Activated CD8-positive, alpha-beta memory T cell treated with anti-CD3 and anti-CD28 coated beads for 36 hours (primary cell): ENCODE results near the gene REPS1. TPM values are rescaled to one million over a fixed set of nuclear protein-coding genes. Genes with fewer than 3 reads are reported as not detected.
"Not testable (repeated sequence)": the region's sequence is repeated elsewhere in the genome, so short reads cannot be mapped to it uniquely, and the experiment has no call there.

Experiments
- CTCF ChIA-PET: fragments of 350-600 bp; sonication (Branson Sonifier 250); formaldehyde crosslinking; loops from one replicate; lab custom pipeline; 2021; ENCODE audit warnings: antibody characterized with exemption; lab: Charles Lee
- POLR2A ChIA-PET: fragments of 350-600 bp; sonication (Branson Sonifier 250); formaldehyde crosslinking; loops from one replicate; lab custom pipeline; 2021; ENCODE audit warnings: antibody characterized with exemption; lab: Charles Lee
- total RNA-seq, 2 experiments: library from RNA; stranded (reverse); gene quantifications; one replicate each; pipeline ENCODE4 v1.2.3, GENCODE V29; 2021

REPS1 gene
- total RNA-seq, 2 experiments from 2014 or later, result 72.2 to 73.9 TPM

- POLR2A ChIA-PET, result no interaction called here
- CTCF ChIA-PET, result interaction anchor here (0.6 kb wide), 1 partner anchor 53 kb away, joined by 3 read pairs; no protein-coding TSS in a partner anchor
These were observed 20.1 kb upstream of the REPS1 start for GRCh38 chr6:139008117-139008516.

- ChIA-PET CTCF (interaction anchor here (0.6 kb wide), 1 partner anchor 52 kb away, joined by 3 read pairs; no protein-coding TSS in a partner anchor), POLR2A (no interaction called here)
These were observed 19.4 kb upstream of the REPS1 start for GRCh38 chr6:139007428-139007827.

GRCh38 chr6:139006477-139006876 is 18.4 kb upstream of the REPS1 start:
- POLR2A ChIA-PET, result no interaction called here
- CTCF ChIA-PET, result no interaction called here

GRCh38 chr6:139003751-139004150 is 15.7 kb upstream of the REPS1 start:
- ChIA-PET POLR2A (no interaction called here), CTCF (no interaction called here)

GRCh38 chr6:138999949-139000725 is 12.1 kb upstream of the REPS1 start:
- POLR2A ChIA-PET, result no interaction called here
- CTCF ChIA-PET, result no interaction called here

GRCh38 chr6:138997136-138997535 is 9.1 kb upstream of the REPS1 start:
- POLR2A ChIA-PET, result no interaction called here
- CTCF ChIA-PET, result no interaction called here

GRCh38 chr6:138996524-138996923 is 8.5 kb upstream of the REPS1 start:
- ChIA-PET CTCF (no interaction called here), POLR2A (no interaction called here)

GRCh38 chr6:138993410-138993809 is 5.4 kb upstream of the REPS1 start:
- CTCF ChIA-PET, POLR2A ChIA-PET: not testable (repeated sequence)

DNA sequence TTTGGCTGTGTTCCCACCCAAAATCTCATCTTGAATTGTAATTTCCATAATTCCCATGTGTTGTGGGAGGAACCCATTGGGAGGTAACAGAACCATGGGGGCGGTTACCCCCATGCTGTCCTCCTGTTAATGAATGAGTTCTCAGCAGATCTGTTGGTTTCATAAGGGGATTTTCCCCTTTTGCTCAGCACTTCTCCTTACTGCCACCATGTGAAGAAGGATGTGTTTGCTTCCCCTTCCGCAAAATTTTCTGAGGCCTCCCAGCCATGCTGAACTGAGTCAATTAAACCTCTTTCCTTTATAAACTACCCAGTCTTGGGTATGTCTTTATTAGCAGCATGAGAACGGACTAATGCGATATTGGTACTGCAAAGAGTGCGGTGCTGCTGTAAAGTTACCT is 4.9 kb upstream of the REPS1 start:
- CTCF ChIA-PET, POLR2A ChIA-PET: not testable (repeated sequence)

- CTCF ChIA-PET, result no interaction called here
- POLR2A ChIA-PET, result no interaction called here
These were observed 3.2 kb upstream of the REPS1 start for GRCh38 chr6:138991206-138991605.

DNA sequence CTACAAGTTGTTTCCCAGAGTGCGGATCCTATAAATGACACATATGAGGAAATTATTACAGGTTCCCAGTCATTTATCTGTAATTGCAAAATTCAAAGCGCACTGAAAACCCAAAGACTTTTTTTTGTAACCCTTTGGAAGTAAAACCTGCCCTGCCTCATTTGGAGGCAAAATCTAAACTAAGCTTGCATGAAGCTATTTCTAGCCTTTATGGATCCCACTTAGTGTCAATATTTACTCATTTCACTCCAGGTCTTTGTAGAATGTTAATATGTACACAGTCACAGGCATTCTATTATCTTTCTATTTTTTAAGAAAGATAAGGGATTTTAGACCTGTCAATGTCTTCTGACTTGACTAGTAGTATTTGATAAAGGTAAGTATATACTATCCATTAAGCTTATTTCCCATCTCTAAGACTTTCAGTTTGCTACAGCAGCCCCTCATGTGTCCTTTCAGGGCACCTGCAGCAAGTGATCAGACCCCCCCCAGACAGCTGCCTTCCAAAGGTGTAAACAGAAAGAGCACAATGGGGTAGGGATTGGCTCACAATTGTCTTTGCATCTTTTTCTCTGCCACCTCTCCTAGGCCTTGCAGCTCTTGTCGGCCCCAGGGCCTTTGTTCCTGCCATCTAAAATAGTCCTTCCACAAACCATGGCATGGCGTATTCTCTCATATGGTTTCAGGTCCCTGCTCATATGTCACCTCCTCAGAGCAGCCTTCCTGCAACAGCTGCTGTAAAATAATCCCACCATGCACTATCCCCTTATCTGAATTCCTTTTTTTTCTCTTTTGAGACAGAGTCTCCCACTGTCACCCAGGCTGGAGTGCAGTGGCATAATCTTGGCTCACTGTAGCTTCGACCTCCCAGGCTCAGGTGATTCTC is 1.3 kb upstream of the REPS1 start:
- POLR2A ChIA-PET, result no interaction called here

DNA sequence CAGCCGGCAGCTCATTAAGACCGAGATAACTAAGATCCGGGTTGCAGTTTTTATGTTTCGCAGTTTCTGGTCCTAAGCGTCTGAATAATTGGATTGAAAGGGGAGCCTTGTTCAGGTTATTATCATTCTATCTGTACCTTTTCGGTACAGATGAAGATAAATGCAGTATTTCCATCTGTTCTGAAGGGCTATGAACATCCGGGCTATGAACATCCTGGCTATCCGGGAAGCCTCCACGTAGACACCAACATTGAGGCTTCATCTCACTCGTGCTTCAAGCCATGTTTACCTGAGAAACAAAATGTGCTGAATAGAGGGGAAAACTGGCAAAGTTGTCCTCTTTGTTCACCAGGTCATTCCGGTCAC is 399 bp upstream of the REPS1 start:
- POLR2A ChIA-PET, result no interaction called here
- CTCF ChIA-PET, result interaction anchor here (0.5 to 1.3 kb wide), 6 partner anchors 19 to 873 kb away, joined by 3 read pairs; no protein-coding TSS in a partner anchor

More for the DNA sequence above, 1.3 kb upstream of the REPS1 start:
- CTCF ChIA-PET, result interaction anchor here (0.6 to 1.5 kb wide), 7 partner anchors 13 to 261 kb away, joined by 3 read pairs; no protein-coding TSS in a partner anchor

- ChIA-PET CTCF (interaction anchor here (0.7 to 1.3 kb wide), 2 partner anchors 41 to 42 kb away, joined by 3 read pairs; no protein-coding TSS in a partner anchor), POLR2A (interaction anchor here (0.6 to 0.8 kb wide), 4 partner anchors 40 to 214 kb away, joined by 3 to 4 read pairs (median 4); partner anchors contain the start of gene ABRACL)
These were observed 892 bp downstream of the REPS1 start for GRCh38 chr6:138987080-138987642.

- ChIA-PET POLR2A (no interaction called here), CTCF (interaction anchor here (0.6 to 1.3 kb wide), 2 partner anchors 41 to 225 kb away, joined by 3 to 4 read pairs; no protein-coding TSS in a partner anchor)
These were observed 1.5 kb downstream of the REPS1 start for GRCh38 chr6:138986578-138986977.

GRCh38 chr6:138981416-138981815 is 6.6 kb downstream of the REPS1 start:
- ChIA-PET POLR2A (no interaction called here), CTCF (no interaction called here)

DNA sequence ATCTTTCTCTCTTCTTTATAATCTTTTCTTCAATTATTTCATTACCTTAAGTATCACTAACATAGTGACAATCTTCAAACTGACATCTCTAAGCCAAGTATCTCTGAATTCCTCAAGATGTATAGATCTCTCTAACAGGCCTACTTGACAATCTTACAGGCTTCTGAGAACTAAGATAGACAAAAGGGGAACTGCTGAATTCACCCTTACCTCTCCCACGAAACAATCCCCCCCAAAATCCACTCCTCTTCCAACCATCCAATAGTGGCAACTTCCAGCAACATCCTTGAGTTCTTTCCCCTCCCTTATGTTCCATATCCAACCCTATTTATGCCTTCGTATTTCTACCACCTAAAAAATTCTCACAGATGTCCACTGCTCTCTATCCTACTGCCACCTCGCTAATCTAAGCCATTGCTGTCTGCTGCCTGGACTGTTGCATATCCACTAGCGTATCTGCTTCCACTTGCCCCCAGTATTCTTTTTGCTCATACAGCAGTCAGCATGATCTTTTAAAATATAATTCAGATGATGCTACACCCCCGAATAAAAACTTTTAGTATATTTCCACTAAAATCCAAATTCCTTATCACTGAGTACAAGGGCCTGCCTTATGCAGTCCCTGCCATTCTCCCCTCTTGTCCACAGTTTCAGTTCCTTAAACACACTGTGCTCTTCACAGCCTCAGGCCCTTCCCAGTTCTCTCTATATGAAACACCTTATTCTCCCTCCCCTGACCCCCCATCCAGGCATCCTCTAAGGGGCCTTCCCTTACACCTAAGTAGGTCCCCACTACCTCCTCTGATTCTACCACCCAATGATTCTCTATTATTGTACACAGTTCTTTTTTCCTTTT is 8.0 kb downstream of the REPS1 start:
- ChIA-PET CTCF (no interaction called here), POLR2A (no interaction called here)

- ChIA-PET POLR2A (no interaction called here), CTCF (no interaction called here)
These were observed 8.7 kb downstream of the REPS1 start for GRCh38 chr6:138979365-138979764.

- POLR2A ChIA-PET, result interaction anchor here (0.7 kb wide), 1 partner anchor 12 kb away, joined by 4 read pairs; no protein-coding TSS in a partner anchor
- CTCF ChIA-PET, result no interaction called here
These were observed 9.8 kb downstream of the REPS1 start for GRCh38 chr6:138978229-138978628.
